ENCODE results near the gene TAPT1. TPM values are rescaled to one million over a fixed set of nuclear protein-coding genes. Genes with fewer than 3 reads are reported as not detected.
"Not testable (repeated sequence)": the region's sequence is repeated elsewhere in the genome, so short reads cannot be mapped to it uniquely, and the experiment has no call there.

Gene TAPT1, protein sequence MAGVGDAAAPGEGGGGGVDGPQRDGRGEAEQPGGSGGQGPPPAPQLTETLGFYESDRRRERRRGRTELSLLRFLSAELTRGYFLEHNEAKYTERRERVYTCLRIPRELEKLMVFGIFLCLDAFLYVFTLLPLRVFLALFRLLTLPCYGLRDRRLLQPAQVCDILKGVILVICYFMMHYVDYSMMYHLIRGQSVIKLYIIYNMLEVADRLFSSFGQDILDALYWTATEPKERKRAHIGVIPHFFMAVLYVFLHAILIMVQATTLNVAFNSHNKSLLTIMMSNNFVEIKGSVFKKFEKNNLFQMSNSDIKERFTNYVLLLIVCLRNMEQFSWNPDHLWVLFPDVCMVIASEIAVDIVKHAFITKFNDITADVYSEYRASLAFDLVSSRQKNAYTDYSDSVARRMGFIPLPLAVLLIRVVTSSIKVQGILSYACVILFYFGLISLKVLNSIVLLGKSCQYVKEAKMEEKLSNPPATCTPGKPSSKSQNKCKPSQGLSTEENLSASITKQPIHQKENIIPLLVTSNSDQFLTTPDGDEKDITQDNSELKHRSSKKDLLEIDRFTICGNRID
- 10 to 100 TPM; 32.3 to 35.2 TPM for total RNA-seq

DNA sequence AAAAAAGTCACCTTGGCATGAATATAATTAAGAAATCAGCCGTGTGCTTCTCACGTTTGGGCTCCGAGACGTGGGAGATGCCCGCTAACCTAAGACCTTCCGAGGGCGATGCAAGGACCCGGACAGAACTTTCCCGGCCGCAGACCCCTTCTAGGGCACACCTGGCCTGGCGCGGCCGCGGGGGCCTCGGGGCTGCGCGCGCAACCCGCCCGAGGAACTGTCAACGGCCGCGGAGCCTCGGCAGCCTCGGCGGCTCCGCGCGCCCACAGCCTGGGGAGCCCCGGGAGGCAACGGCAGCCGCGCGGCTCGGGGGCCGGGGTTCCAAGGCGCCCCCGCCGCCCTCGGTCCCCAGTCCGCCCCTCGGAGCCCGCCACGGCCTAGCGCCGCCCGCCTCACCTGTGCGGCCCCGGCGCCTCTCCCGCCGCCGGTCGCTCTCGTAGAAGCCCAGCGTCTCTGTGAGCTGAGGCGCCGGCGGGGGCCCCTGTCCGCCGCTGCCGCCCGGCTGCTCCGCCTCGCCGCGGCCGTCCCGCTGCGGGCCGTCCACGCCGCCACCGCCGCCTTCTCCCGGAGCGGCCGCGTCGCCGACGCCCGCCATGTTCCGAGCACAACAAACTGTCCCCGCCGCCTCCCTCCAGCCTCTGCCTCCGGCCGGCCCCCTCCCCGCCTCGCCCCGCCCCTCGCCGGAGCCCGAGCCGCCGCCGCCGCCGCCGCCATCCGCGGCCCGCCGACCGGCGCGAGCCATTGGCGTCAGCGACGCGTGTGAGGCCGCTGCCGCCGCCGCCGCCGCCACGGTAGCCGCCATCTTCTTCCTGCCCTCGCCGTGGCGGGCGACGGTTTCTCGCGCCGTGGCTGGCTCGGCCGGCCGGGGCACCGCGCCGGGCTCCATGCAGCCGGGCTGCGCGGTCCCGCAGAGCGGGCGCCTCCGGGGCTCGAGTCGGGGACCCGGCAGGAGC lies at the start of gene TAPT1:
Gene TAPT1 (minus strand): TSS at position 609 of the 953 bp plus-strand sequence. CDS start 14 bp downstream, at position 595.
- no peaks in the 10 kb centered on the region for H3K27me3 ChIP-seq
- peaks cover 18% of the 10 kb centered on the region for H3K4me1 ChIP-seq
- H3K27ac ChIP-seq: peak within 1 kb of the TSS; percentile 97
- H3K36me3 ChIP-seq: no peaks in the 10 kb centered on the region
- DNase-seq: peak; percentile 81
- TF ChIP-seq, protein P1, sequence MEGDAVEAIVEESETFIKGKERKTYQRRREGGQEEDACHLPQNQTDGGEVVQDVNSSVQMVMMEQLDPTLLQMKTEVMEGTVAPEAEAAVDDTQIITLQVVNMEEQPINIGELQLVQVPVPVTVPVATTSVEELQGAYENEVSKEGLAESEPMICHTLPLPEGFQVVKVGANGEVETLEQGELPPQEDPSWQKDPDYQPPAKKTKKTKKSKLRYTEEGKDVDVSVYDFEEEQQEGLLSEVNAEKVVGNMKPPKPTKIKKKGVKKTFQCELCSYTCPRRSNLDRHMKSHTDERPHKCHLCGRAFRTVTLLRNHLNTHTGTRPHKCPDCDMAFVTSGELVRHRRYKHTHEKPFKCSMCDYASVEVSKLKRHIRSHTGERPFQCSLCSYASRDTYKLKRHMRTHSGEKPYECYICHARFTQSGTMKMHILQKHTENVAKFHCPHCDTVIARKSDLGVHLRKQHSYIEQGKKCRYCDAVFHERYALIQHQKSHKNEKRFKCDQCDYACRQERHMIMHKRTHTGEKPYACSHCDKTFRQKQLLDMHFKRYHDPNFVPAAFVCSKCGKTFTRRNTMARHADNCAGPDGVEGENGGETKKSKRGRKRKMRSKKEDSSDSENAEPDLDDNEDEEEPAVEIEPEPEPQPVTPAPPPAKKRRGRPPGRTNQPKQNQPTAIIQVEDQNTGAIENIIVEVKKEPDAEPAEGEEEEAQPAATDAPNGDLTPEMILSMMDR (IDR thresholded peaks at IDR 0.05): no peak
- H3K9me3 ChIP-seq: no peaks in the 10 kb centered on the region
- H3K9ac ChIP-seq (ENCODE audit: low read depth in 2 of 2, low read length in 2 of 2): peak within 1 kb of the TSS; percentile 93
- H3K4me3 ChIP-seq: peak within 1 kb of the TSS; percentile 75
- intact Hi-C loops (cut with DNase I): no loop called here

DNA sequence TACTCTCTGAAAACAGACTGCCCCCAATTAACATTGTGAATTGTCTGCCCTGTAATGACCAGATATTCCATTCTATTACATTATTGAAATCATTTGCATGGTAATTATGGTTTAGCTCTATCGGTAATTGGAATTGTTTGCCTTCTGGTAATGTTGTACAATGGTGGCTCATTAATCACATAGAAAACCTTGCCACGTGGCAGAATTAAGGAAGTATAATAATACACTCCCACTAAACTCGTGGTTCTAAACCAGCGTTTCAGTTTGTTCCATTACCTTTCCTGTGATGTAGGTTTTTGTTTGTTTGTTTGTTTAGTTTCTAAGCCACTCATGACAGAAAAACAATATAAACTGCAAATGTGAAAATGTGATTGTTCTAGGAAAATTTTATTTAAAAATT lies 45.1 kb upstream of the TAPT1 start:
- intact Hi-C loops (cut with DNase I): no loop called here
- DNase-seq: no peak

DNA sequence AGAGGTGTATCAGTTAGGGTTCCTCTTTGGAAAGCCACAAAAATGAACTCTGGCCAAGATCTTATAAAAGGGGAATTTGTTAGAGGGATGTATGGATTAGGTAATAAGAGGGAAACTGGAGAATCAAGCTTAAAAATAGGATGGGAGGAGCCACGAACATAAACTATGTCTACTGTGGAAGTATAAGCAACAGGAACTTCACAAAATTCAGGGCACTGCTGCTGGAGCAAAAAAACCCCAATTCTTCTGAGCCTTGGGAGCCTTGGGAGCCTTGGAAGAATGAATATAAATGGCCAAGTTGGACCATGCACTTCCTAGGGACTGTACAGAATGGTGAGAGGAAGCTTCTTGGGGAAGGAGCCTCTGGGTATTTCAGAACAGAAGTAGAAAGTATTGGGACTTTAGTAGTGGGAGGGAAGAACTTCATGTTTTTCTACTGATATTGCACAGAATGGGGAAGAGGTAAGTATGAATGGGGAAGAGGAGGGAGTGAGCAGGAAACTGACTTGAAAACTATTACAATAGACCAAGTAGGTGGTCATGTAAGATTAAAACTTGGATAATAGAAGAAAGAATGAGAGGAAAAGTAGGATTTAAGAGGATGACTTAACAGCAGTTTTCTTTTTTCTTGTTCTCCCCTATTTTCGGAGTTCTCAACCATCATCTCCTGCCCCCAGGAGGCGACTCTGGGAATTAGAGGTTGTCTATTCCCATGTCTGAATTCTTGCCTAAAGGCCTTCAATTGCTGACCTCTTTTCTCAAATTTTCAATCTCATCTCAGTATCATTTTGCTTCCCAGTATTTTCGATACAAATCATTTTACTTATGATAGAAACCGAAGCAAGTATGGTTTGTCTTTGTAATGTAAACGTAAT lies 44.4 kb upstream of the TAPT1 start:
- Histone ChIP-seq H3K36me3 (no peaks in the 10 kb centered on the region), H3K4me3 (no peak overlapping the region), H3K27ac (no peak overlapping the region), H3K4me1 (no peaks in the 10 kb centered on the region), H3K9me3 (no peaks in the 10 kb centered on the region), H3K9ac (ENCODE audit: low read depth in 2 of 2, low read length in 2 of 2) (no peak overlapping the region), H3K27me3 (no peaks in the 10 kb centered on the region)
- intact Hi-C loops (cut with DNase I): no loop called here
- DNase-seq: no peak
- TF ChIP-seq, protein P1 (IDR thresholded peaks at IDR 0.05): no peak

More for the DNA sequence above, 45.1 kb upstream of the TAPT1 start:
- no peaks in the 10 kb centered on the region for H3K4me1 ChIP-seq
- no peak overlapping the region for H3K4me3 ChIP-seq
- H3K36me3 ChIP-seq: no peaks in the 10 kb centered on the region
- H3K27me3 ChIP-seq: no peaks in the 10 kb centered on the region
- no peaks in the 10 kb centered on the region for H3K9me3 ChIP-seq
- no peak overlapping the region for H3K9ac ChIP-seq (ENCODE audit: low read depth in 2 of 2, low read length in 2 of 2)
- no peak overlapping the region for H3K27ac ChIP-seq
- TF ChIP-seq, protein P1 (IDR thresholded peaks at IDR 0.05): no peak

DNA sequence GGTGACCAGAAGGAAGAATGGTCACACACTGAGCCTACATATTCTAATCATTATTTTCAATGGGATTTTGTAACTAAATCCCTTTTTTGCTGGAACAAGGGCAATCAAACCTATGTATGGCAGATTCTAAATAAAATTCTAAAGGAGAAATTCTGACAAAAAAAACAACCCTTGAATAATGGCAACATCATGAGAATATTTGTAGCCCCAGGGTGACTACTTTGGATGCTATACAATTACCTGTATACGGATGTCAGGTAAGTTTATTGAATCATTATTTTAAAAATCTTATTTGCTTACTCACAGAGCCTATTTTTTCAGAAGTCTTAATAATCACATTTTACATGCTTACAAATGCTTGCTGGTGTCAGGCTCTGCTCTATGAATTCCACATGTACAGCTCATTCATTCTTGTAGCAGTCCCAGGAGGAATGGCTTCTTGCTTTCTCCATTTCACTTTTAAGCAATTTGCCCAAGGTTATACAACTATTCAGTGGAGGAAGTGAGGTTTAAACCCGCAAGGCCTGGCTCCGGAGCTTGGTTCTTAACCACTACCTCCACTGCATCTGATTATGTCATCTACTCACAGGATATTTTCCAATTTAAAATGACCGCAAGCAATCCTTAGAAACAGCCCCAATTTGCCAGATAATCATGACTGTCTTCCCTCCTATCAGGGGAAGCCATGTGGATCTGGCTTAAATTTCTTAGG lies 43.6 kb upstream of the TAPT1 start:
- H3K9me3 ChIP-seq; DNase-seq; H3K27me3 ChIP-seq; H3K27ac ChIP-seq; H3K4me3 ChIP-seq; H3K4me1 ChIP-seq; H3K36me3 ChIP-seq; H3K9ac ChIP-seq (ENCODE audit: low read depth in 2 of 2, low read length in 2 of 2): not testable (repeated sequence)
- intact Hi-C loops (cut with DNase I): loop anchor here (5.0 to 10.0 kb wide), 2 partner anchors 65 to 243 kb away; no protein-coding TSS in a partner anchor

DNA sequence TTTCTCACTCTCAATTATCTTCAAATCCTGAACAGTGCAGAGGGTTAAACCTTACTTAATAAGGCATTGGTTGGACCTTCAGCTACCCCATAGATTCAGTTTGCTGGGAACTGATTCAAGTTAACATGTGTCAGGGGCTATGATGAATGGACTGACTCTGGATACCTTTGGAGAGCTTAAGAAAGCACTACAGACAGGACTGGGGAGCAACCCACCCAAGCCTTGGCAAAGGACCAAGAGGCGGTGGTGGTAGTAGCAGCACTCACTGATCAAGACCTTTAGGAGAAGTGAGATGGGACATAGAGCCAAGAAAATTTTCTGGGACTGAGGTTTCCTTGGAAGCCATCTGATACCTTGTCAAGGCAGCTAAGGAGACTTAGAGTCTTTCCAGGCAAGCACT lies 43.0 kb upstream of the TAPT1 start:
- H3K4me1 ChIP-seq: no peaks in the 10 kb centered on the region
- no peak for DNase-seq
- intact Hi-C loops (cut with DNase I): loop anchor here (5.0 to 10.0 kb wide), 2 partner anchors 64 to 242 kb away; no protein-coding TSS in a partner anchor
- no peaks in the 10 kb centered on the region for H3K36me3 ChIP-seq
- H3K27ac ChIP-seq: no peak overlapping the region
- no peak overlapping the region for H3K4me3 ChIP-seq
- TF ChIP-seq, protein P1 (IDR thresholded peaks at IDR 0.05): no peak
- H3K9ac ChIP-seq (ENCODE audit: low read depth in 2 of 2, low read length in 2 of 2): no peak overlapping the region
- H3K9me3 ChIP-seq: no peaks in the 10 kb centered on the region
- no peaks in the 10 kb centered on the region for H3K27me3 ChIP-seq
